Liver (tissue), 3 donors: ENCODE results near the gene GLOD5.

Experiments
- CTCF ChIP-seq: fragments of 150-350 bp; IDR thresholded peaks from 2 replicates; pipeline ENCODE4 v1.5.1; 2017; ENCODE audit warnings: improper control_type of control experiment, low read depth, low read length; ENCODE audit not compliant: missing input control
- EGR1 ChIP-seq, 2 donors: IDR thresholded peaks; 2 replicates each; pipeline ENCODE4 v1.6.1; 2016 to 2018; ENCODE audit warnings: antibody characterized with exemption in 2 of 2, low read depth in 2 of 2
- GABPA ChIP-seq, 2 donors: IDR thresholded peaks in 1 of 2; conservative IDR thresholded peaks in 1 of 2; 2 replicates each; pipeline ENCODE4 v1.6.1; 2016; ENCODE audit warnings: antibody characterized with exemption in 2 of 2, mild to moderate bottlenecking in 1 of 2, moderate library complexity in 1 of 2
- HNF4A ChIP-seq, 2 donors: conservative IDR thresholded peaks; 2 replicates each; pipeline ENCODE4 v1.6.1; 2016; ENCODE audit warnings: antibody characterized with exemption in 2 of 2, mild to moderate bottlenecking in 2 of 2
- JUND ChIP-seq, 2 donors: IDR thresholded peaks; 2 replicates each; pipeline ENCODE4 v1.6.1; 2016; ENCODE audit warnings: antibody characterized with exemption in 2 of 2
- NR2F2 ChIP-seq: IDR thresholded peaks from 2 replicates; pipeline ENCODE4 v1.6.1; 2016; ENCODE audit warnings: antibody characterized with exemption
- RAD21 ChIP-seq, 2 donors: IDR thresholded peaks; 2 replicates each; pipeline ENCODE4 v1.6.1; 2016; ENCODE audit warnings: antibody characterized with exemption in 2 of 2, mild to moderate bottlenecking in 2 of 2
- REST ChIP-seq: IDR thresholded peaks from 2 replicates; pipeline ENCODE4 v1.6.1; 2016; ENCODE audit warnings: antibody characterized with exemption, mild to moderate bottlenecking
- RXRA ChIP-seq, 2 donors: IDR thresholded peaks; 2 replicates each; pipeline ENCODE4 v1.6.1; 2017 to 2018; ENCODE audit warnings: antibody characterized with exemption in 2 of 2, mild to moderate bottlenecking in 1 of 2
- SP1 ChIP-seq: IDR thresholded peaks from 2 replicates; pipeline ENCODE4 v1.6.1; 2018; ENCODE audit warnings: antibody characterized with exemption, mild to moderate bottlenecking
- TAF1 ChIP-seq: conservative IDR thresholded peaks from 2 replicates; pipeline ENCODE4 v1.6.1; 2016; ENCODE audit warnings: antibody characterized with exemption, mild to moderate bottlenecking
- YY1 ChIP-seq: IDR thresholded peaks from 2 replicates; pipeline ENCODE4 v1.6.1; 2016; ENCODE audit warnings: antibody characterized with exemption, mild to moderate bottlenecking
- donor health status: healthy.
- donor health status: healthy.

- no peak for TF ChIP-seq CTCF
- TF ChIP-seq REST, result no peak
- no peak for TF ChIP-seq NR2F2
- no peak for TF ChIP-seq JUND (IDR thresholded peaks at IDR 0.05)
- TF ChIP-seq EGR1 (IDR thresholded peaks at IDR 0.05; ENCODE audit: low read depth in 2 of 2), result no peak
- TF ChIP-seq RAD21 (IDR thresholded peaks at IDR 0.05), result no peak
- TF ChIP-seq TAF1, result no peak
- TF ChIP-seq SP1, result no peak
- no peak for TF ChIP-seq GABPA (IDR thresholded peaks at IDR 0.05 in 1 of 2, conservative IDR thresholded peaks at IDR 0.05 in 1 of 2)
- TF ChIP-seq HNF4A (conservative IDR thresholded peaks at IDR 0.05), result no peak
- TF ChIP-seq RXRA (IDR thresholded peaks at IDR 0.05), result no peak
- no peak for TF ChIP-seq YY1
These were observed 32.4 kb downstream of the GLOD5 start for GRCh38 chrX:48793935-48794334.
